Adipocyte (in vitro differentiated cells): ENCODE data around the gene SNX33.

Source experiments
- DNase-seq: peaks from one replicate; pipeline ENCODE4 v3.0.0-alpha.2; 2015; ENCODE audit warnings: low read depth
- H3K27me3 ChIP-seq: replicated peaks from 2 replicates; pipeline ENCODE4 v1.7.0; 2013; ENCODE audit warnings: mild to moderate bottlenecking, low read length, moderate library complexity; ENCODE audit not compliant: control insufficient read depth, insufficient read depth
- H3K36me3 ChIP-seq: 2 replicates; pipeline ENCODE4 v1.7.0; 2013; ENCODE audit warnings: low read length, mild to moderate bottlenecking, moderate library complexity; ENCODE audit not compliant: control insufficient read depth, insufficient read depth, severe bottlenecking
- H3K4me1 ChIP-seq: 2 replicates; pipeline ENCODE4 v1.7.0; 2013; ENCODE audit warnings: mild to moderate bottlenecking, low read length, moderate library complexity; ENCODE audit not compliant: control insufficient read depth, insufficient read depth
- H3K4me3 ChIP-seq: 2 replicates; pipeline ENCODE4 v1.7.0; 2013; ENCODE audit warnings: mild to moderate bottlenecking, low read length, moderate library complexity
- H3K9ac ChIP-seq: 2 replicates; pipeline ENCODE4 v1.7.0; 2013; ENCODE audit warnings: mild to moderate bottlenecking, low read length, moderate library complexity
- H3K9me3 ChIP-seq: 2 replicates; pipeline ENCODE4 v1.7.0; 2013; ENCODE audit warnings: mild to moderate bottlenecking, low read length, moderate library complexity; ENCODE audit not compliant: control insufficient read depth

Gene SNX33

DNA sequence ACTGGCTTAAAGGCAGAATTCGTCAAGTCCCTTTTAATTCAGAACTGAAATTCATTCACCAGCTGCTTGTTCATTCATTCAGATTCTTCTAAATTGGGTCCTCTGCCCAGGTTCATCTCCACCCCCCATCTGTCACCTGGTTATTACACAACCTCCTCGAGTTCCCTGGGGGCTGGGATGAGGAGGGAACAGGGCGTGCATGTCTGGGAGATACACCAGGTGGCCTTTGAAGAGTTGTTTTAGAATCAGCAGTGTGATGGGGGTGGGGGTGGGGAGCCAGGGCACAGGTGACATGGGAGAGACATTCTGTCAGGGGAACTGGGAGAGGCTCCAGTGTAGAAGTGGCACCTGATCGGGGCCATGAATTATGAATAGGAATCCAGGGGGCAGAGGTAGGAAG lies 8.2 kb downstream of the SNX33 start:
- Histone ChIP-seq H3K36me3 (peaks cover 46% of the 10 kb centered on the region), H3K4me1 (peaks cover 64% of the 10 kb centered on the region), H3K4me3 (no peak overlapping the region), H3K9ac (no peak overlapping the region), H3K9me3 (no peaks in the 10 kb centered on the region), H3K27me3 (no peaks in the 10 kb centered on the region)
- DNase-seq, result no peak

DNA sequence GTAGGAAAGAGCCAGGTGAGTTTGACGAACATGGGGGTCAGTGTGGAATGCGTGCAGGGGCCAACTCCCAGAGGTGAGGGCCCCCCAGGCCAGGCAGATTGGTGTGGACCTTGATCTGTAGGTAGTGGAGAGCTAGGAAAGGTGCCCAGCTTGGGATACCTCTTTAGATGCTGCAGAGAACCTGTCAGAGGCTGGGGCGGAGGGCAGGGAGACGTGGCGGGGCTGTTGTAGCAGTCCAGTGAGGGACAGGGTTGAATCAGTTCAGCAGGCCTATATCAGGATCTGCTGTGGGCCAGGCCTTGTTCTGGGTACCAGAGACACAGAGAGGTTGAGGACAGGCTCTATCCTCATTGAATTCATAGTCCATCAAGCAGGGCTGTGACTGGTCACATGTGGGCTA lies 8.6 kb downstream of the SNX33 start:
- Histone ChIP-seq H3K4me1 (peaks cover 61% of the 10 kb centered on the region), H3K36me3 (peaks cover 43% of the 10 kb centered on the region), H3K27me3 (no peaks in the 10 kb centered on the region), H3K4me3 (no peak overlapping the region), H3K9me3 (no peaks in the 10 kb centered on the region), H3K9ac (no peak overlapping the region)
- no peak for DNase-seq

DNA sequence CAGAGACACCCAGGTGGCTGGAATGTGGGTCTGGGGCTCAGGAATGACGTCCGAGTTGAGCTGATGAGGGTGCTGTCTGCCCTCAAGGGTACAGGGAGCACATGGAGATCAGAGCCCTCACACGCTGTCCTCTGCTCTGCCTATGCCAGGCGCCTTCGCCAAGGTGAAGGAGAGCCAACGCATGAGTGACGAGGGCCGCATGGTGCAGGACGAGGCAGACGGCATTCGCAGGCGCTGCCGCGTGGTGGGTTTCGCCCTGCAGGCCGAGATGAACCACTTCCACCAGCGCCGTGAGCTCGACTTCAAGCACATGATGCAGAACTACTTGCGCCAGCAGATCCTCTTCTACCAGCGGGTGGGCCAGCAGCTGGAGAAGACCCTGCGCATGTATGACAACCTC lies 9.1 kb downstream of the SNX33 start:
- Histone ChIP-seq H3K9me3 (no peaks in the 10 kb centered on the region), H3K4me1 (peaks cover 61% of the 10 kb centered on the region), H3K9ac (no peak overlapping the region), H3K27me3 (no peaks in the 10 kb centered on the region), H3K36me3 (peaks cover 43% of the 10 kb centered on the region), H3K4me3 (no peak overlapping the region)
- no peak for DNase-seq

DNA sequence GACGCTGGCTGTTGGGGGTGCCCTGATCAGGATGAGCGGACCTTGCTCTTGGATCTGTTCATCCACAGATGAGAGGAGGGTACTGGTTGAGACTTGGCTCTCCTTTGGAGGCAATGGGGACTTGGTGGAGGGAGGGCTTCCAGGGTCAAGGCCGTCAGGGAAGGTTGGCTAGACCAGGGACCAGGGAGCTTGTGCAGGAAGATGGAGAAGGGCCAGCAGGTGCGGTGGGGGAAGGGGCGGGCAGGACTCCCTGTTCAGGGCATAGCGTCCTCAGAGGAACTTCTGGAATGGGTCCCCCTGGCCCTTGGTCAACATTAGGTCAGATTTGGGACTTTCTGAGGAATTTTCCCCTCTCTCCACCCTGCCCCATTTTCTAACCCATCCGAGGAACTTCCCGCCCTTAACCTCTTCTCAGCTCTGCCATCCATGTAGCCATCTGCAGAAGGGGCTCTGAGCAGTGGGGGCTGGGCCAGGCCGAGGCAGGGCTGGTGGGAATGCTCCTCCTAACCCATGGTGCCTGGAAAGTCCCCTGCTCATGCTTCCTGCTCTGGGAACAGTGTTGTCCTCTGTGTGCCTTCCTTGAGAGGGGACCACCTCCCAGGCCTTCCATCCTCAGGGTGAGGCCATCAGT lies 11.5 kb downstream of the SNX33 start:
- Histone ChIP-seq H3K9ac (peak overlapping the region; percentile 35), H3K4me1 (peaks cover 42% of the 10 kb centered on the region), H3K9me3 (no peaks in the 10 kb centered on the region), H3K36me3 (peaks cover 48% of the 10 kb centered on the region), H3K4me3 (no peak overlapping the region), H3K27me3 (no peaks in the 10 kb centered on the region)
- no peak for DNase-seq

DNA sequence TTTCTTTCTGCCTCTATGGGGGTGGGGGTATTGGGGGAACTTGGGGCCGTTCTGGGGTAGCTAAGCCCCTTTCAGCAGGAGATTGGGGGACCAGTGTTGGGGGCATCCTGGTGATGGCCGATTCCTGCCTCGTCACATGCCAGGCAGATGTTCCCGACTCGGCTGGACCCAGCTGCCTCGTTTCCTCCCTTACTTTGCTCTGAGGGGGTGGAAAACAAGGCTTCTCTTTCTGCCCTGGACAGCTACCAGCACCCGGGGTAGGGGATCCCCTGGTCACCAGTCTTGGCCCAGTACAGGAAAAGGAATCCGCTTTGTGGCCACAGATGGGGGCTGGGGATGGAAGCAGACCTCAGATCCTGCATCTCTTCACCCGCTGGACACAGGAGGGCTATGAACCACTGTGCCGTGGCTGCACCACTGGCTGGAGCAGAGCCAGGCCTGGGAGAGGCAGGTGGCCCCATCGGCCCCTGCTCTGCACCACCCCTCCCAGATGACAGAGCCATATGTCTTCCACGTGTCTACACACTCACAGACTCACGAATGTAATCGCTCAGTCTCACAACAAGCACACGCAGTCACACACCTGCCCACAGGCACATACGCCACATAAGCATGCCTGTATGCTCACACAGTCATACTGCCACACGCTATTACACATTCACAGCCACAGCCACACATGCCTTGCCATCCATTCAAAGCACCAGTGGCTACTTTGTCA lies 12.4 kb downstream of the SNX33 start:
- H3K9ac ChIP-seq, result peak overlapping the region; percentile 80
- no peak for DNase-seq
- H3K4me1 ChIP-seq, result peaks cover 35% of the 10 kb centered on the region
- H3K36me3 ChIP-seq, result peaks cover 48% of the 10 kb centered on the region
- H3K4me3 ChIP-seq, result no peak overlapping the region
- no peaks in the 10 kb centered on the region for H3K9me3 ChIP-seq
- no peaks in the 10 kb centered on the region for H3K27me3 ChIP-seq

DNA sequence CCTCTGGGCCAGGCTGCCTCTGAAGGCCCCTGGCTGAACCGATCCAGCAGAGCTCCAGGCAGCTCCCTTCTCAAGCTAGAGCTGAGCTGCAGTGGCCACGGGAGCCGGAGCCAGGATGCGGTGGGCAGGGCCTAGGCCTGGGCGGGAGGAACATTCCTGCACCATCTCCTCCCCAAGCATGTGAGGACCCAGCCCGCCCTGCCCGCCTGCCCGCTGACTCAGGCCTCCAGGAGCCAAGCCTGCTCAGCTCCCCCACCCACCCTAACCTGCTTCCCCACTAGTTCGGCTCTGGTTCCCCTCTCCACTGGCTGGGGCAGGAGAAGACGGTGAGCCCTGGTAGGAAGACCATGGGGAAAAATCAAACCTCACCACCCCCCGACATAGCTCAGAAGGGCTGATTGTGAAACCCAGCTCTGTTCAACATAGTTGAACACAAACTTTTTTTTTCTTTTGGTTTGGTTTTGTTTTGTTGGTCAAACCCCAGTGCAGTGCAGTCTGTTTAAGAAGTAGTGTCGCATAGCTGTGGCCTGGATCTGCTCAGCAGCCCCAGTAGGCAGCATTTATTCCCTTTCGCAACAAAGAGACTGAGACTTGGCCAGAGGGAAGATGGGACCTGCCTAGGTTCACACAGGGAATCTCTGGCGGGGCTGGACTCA lies 13.5 kb downstream of the SNX33 start:
- peak; percentile 97 for DNase-seq
- H3K4me1 ChIP-seq, result peaks cover 39% of the 10 kb centered on the region
- H3K27me3 ChIP-seq, result no peaks in the 10 kb centered on the region
- H3K9ac ChIP-seq, result peak overlapping the region; percentile 80
- peaks cover 38% of the 10 kb centered on the region for H3K36me3 ChIP-seq
- H3K9me3 ChIP-seq, result no peaks in the 10 kb centered on the region
- H3K4me3 ChIP-seq, result peak overlapping the region; percentile 52

DNA sequence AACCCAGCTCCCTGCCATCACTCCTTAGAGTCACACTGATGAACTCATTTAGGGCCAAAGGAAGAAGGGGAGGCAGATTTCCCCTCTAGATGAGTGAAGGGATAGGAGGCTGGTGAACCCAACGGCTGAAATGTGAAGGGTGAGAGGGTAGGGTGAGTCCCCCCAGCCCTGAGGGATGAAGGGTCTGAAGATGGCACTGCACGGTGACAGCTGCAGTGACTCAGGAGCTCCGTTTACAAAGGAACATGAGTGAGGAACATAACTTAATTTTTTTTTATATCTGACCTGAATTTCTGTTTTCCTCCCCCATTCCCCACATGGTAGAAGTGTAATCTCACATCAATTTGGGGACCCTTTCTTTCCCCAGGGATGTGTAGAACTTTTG lies 14.0 kb downstream of the SNX33 start:
- Histone ChIP-seq H3K9ac (peak overlapping the region; percentile 80), H3K36me3 (peaks cover 38% of the 10 kb centered on the region), H3K9me3 (no peaks in the 10 kb centered on the region), H3K4me1 (peaks cover 45% of the 10 kb centered on the region), H3K27me3 (no peaks in the 10 kb centered on the region), H3K4me3 (peak overlapping the region; percentile 52)
- no peak for DNase-seq

DNA sequence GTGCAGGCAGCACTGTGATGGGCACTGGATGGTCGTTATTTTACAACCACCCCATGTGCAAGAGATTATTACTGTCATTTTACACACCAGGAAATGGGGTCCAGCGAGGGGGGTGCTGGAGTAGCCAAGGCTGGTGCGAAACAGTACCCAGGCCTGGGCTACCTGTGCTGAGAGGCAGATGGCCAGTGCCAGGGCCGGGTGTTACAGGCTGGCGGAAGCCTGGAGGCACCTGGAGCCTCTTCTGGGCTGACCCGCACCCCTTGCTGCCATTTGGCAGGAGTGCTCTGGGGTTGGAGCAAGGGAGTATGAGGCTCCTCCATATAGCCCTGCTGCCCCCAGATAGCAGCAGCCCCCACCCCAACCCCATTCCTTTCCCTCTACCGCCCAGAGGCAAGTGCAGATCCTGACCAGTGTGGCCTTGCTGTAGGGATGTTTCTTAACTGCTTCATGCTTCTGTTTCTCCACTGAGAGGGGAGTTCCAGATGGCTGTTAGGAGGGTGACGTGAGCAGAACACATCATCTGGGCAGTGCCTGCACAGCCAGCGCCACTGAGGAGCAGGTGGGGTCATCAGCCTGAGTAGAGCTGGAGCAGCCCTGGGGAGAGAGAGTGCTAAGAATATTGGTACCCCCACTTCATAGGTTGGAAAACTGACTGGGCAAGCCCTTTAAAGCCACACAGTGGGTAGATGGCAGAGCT lies 15.3 kb downstream of the SNX33 start:
- peaks cover 57% of the 10 kb centered on the region for H3K4me1 ChIP-seq
- peaks cover 27% of the 10 kb centered on the region for H3K36me3 ChIP-seq
- H3K4me3 ChIP-seq, result no peak overlapping the region
- H3K27me3 ChIP-seq, result no peaks in the 10 kb centered on the region
- H3K9ac ChIP-seq, result no peak overlapping the region
- DNase-seq, result no peak
- H3K9me3 ChIP-seq, result no peaks in the 10 kb centered on the region

DNA sequence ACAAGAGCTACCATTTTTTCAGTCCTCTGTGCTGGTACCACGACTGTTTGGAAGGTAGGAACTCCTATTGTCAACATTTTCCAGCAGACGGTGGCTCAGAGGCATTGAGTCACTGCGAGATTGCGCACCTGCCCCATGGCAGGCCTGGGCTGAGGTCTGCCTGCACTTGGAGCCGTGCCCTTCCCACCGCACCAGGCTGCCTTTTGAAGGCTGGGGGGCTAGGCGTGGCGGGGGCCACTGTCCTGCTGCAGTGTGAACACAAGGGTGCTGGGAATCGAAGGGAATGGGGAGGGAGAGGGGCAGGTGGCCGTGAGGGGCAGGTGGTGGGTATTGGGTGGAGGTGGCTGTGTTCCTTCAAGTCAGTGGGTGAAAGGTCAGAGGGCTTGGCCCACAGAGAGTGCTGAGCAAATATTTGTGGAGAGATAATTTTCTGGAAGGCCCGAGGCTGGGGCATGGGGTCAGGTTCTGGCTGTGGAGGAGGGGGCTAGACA lies 16.3 kb downstream of the SNX33 start:
- peaks cover 57% of the 10 kb centered on the region for H3K4me1 ChIP-seq
- DNase-seq, result no peak
- H3K4me3 ChIP-seq, result no peak overlapping the region
- H3K9me3 ChIP-seq, result no peaks in the 10 kb centered on the region
- H3K27me3 ChIP-seq, result no peaks in the 10 kb centered on the region
- no peak overlapping the region for H3K9ac ChIP-seq
- H3K36me3 ChIP-seq, result peaks cover 17% of the 10 kb centered on the region

DNA sequence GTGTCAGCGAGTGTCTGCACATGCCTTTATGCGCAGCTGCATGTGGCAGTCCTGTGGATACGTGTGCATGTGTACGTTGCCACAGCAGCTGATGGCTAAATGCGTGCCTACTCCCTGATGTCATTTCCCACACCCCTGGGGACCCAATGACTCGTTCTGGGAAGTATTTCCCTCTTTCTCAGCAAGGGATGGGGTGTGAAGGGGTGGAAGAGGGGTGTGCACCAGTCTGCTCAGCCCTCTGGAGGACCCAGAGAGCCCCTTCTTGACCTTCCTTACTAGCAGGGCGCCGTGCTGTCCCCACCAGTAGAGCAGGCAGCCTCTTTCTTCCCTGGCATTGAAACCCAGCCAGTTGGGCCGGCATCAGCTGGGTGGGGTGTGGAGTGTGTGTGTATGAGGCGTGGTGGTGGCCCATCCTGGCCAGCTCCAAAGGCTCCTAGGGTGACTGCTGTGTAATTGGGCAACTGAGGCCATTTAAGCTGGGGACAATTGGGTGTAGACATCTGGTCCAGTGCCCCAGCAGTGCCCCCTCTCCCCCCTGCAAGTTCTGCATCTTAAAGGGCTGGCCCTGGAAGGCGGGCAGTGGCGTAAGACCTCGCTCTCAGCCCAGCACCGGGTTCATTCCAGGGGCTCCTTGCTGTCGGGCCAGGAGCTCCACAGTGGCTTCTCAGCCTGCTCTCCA lies 19.2 kb downstream of the SNX33 start:
- Histone ChIP-seq H3K36me3 (peaks cover 8% of the 10 kb centered on the region), H3K9ac (peak overlapping the region; percentile 81), H3K4me3 (peak overlapping the region; percentile 47), H3K9me3 (no peaks in the 10 kb centered on the region), H3K27me3 (no peaks in the 10 kb centered on the region), H3K4me1 (peaks cover 41% of the 10 kb centered on the region)
- peak; percentile 95 for DNase-seq
